Vagina (tissue), 2 donors: ENCODE data around the gene TMEM169. TPM values are rescaled to one million over a fixed set of nuclear protein-coding genes. Genes with fewer than 3 reads are reported as not detected.

Source experiments
- DNase-seq, 2 donors: peaks; one replicate each; pipeline ENCODE4 v3.0.0-alpha.2; 2017; ENCODE audit errors: extremely low spot score in 2 of 2
- H3K27ac ChIP-seq: fragments of 200-600 bp; sonication (generic); one replicate; pipeline ENCODE4 v1.5.1; 2019
- H3K27me3 ChIP-seq: fragments of 200-600 bp; sonication (generic); one replicate; pipeline ENCODE4 v1.5.1; 2019
- H3K36me3 ChIP-seq, 2 donors: fragments of 200-600 bp; sonication (generic); one replicate each; pipeline ENCODE4 v1.5.1; 2017 to 2019
- H3K4me1 ChIP-seq: fragments of 200-600 bp; sonication (generic); one replicate; pipeline ENCODE4 v1.5.1; 2019
- H3K4me3 ChIP-seq, 2 donors: fragments of 200-600 bp; sonication (generic); 1 replicate in 1 of 2; 2 replicates in 1 of 2; pipeline ENCODE4 v1.5.1; 2016 to 2019
- H3K9me3 ChIP-seq: fragments of 200-600 bp; sonication (generic); one replicate; pipeline ENCODE4 v1.5.1; 2019
- CTCF ChIP-seq, 3 experiments: fragments of 450-650 bp in 2 of 3; fragments of 200-600 bp in 1 of 3; sonication (generic) in 1 of 3; IDR thresholded peaks; one replicate each; pipeline ENCODE4 v1.5.1; 2017 to 2019; ENCODE audit warnings: antibody characterized with exemption in 3 of 3, mild to moderate bottlenecking in 2 of 3, moderate library complexity in 2 of 3
- POLR2A ChIP-seq, 2 donors: fragments of 450-650 bp; IDR thresholded peaks; one replicate each; pipeline ENCODE4 v1.6.1; 2017; ENCODE audit warnings: antibody characterized with exemption in 2 of 2, mild to moderate bottlenecking in 2 of 2, moderate library complexity in 2 of 2
- POLR2AphosphoS5 ChIP-seq, 2 donors: sonication (generic); formaldehyde crosslinking; IDR thresholded peaks; one replicate each; pipeline ENCODE4 v1.9.0; 2017; ENCODE audit warnings: antibody characterized with exemption in 2 of 2, mild to moderate bottlenecking in 2 of 2, low read depth in 1 of 2; ENCODE audit not compliant: insufficient read depth in 1 of 2
- intact Hi-C: fragments of 100-400 bp; cut with DNase I; formaldehyde crosslinking; loops from one replicate; pipeline ENCODE4 v1.15.1; 2023
- total RNA-seq: library from RNA; depleted of rRNA; stranded (reverse); fragments of >200 nt; gene quantifications from one replicate; pipeline ENCODE4 v1.2.3, GENCODE V29; 2016

Gene TMEM169
- total RNA-seq, 1 donor from 2014 or later: not detected

GRCh38 chr2:216057688-216058193 lies 24.0 kb upstream of the TMEM169 start:
- no peak for TF ChIP-seq POLR2AphosphoS5 (IDR thresholded peaks at IDR 0.05; ENCODE audit: insufficient read depth in 1 of 2, low read depth in 1 of 2)
- no peak for TF ChIP-seq POLR2A (IDR thresholded peaks at IDR 0.05)
- no peak for TF ChIP-seq CTCF (IDR thresholded peaks at IDR 0.05)

GRCh38 chr2:216059233-216059834 lies 22.4 kb upstream of the TMEM169 start:
- no peaks in the 10 kb centered on the region for H3K9me3 ChIP-seq
- no peaks in the 10 kb centered on the region for H3K27me3 ChIP-seq
- DNase-seq: no peak
- H3K36me3 ChIP-seq: peaks cover 0 to 4% of the 10 kb centered on the region in 2 donors
- no peak overlapping the region for H3K27ac ChIP-seq
- no peak for TF ChIP-seq POLR2A (IDR thresholded peaks at IDR 0.05)
- no peak for TF ChIP-seq POLR2AphosphoS5 (IDR thresholded peaks at IDR 0.05; ENCODE audit: insufficient read depth in 1 of 2, low read depth in 1 of 2)
- no peak for TF ChIP-seq CTCF (IDR thresholded peaks at IDR 0.05)
- no peak overlapping the region for H3K4me3 ChIP-seq
- H3K4me1 ChIP-seq: no peaks in the 10 kb centered on the region
- intact Hi-C loops: no loop called here

More at GRCh38 chr2:216057688-216058193, 24.0 kb upstream of the TMEM169 start:
- Histone ChIP-seq H3K27ac (no peak overlapping the region), H3K4me3 (no peak overlapping the region), H3K27me3 (no peaks in the 10 kb centered on the region), H3K4me1 (no peaks in the 10 kb centered on the region), H3K36me3 (peaks cover 0 to 4% of the 10 kb centered on the region in 2 donors), H3K9me3 (no peaks in the 10 kb centered on the region)
- intact Hi-C loops: no loop called here
- DNase-seq: no peak

- intact Hi-C loops: no loop called here
- Histone ChIP-seq H3K4me3 (no peak overlapping the region), H3K27me3 (no peaks in the 10 kb centered on the region), H3K36me3 (peaks cover 0 to 4% of the 10 kb centered on the region in 2 donors), H3K4me1 (no peaks in the 10 kb centered on the region), H3K27ac (no peak overlapping the region), H3K9me3 (no peaks in the 10 kb centered on the region)
- DNase-seq: no peak
- TF ChIP-seq POLR2A (IDR thresholded peaks at IDR 0.05) (no peak), POLR2AphosphoS5 (IDR thresholded peaks at IDR 0.05; ENCODE audit: insufficient read depth in 1 of 2, low read depth in 1 of 2) (no peak)
Measured at GRCh38 chr2:216064014-216064630, 17.6 kb upstream of the TMEM169 start.

GRCh38 chr2:216064665-216065064 lies 17.1 kb upstream of the TMEM169 start:
- Histone ChIP-seq H3K4me1 (no peaks in the 10 kb centered on the region), H3K9me3 (no peaks in the 10 kb centered on the region), H3K27ac (no peak overlapping the region), H3K27me3 (no peaks in the 10 kb centered on the region), H3K4me3 (no peak overlapping the region), H3K36me3 (peaks cover 0 to 4% of the 10 kb centered on the region in 2 donors)
- no peak for DNase-seq
- intact Hi-C loops: no loop called here
- TF ChIP-seq CTCF (IDR thresholded peaks at IDR 0.05): no peak
- TF ChIP-seq POLR2A (IDR thresholded peaks at IDR 0.05): no peak
- no peak for TF ChIP-seq POLR2AphosphoS5 (IDR thresholded peaks at IDR 0.05; ENCODE audit: insufficient read depth in 1 of 2, low read depth in 1 of 2)

- no peaks in the 10 kb centered on the region for H3K27me3 ChIP-seq
- TF ChIP-seq POLR2A (IDR thresholded peaks at IDR 0.05): no peak
- intact Hi-C loops: no loop called here
- peaks cover 0 to 4% of the 10 kb centered on the region in 2 donors for H3K36me3 ChIP-seq
- H3K4me3 ChIP-seq: no peak overlapping the region
- H3K9me3 ChIP-seq: no peaks in the 10 kb centered on the region
- no peak for DNase-seq
- no peaks in the 10 kb centered on the region for H3K4me1 ChIP-seq
- H3K27ac ChIP-seq: no peak overlapping the region
Measured at GRCh38 chr2:216066230-216066629, 15.5 kb upstream of the TMEM169 start.

- H3K4me3 ChIP-seq: no peak overlapping the region
- H3K27ac ChIP-seq: no peak overlapping the region
- no peaks in the 10 kb centered on the region for H3K27me3 ChIP-seq
- no peak for TF ChIP-seq POLR2A (IDR thresholded peaks at IDR 0.05)
- TF ChIP-seq POLR2AphosphoS5 (IDR thresholded peaks at IDR 0.05; ENCODE audit: insufficient read depth in 1 of 2, low read depth in 1 of 2): no peak
- TF ChIP-seq CTCF (IDR thresholded peaks at IDR 0.05): no peak
- H3K4me1 ChIP-seq: no peaks in the 10 kb centered on the region
- H3K36me3 ChIP-seq: no peaks in the 10 kb centered on the region
- H3K9me3 ChIP-seq: no peaks in the 10 kb centered on the region
- DNase-seq: no peak
- intact Hi-C loops: no loop called here
Measured at GRCh38 chr2:216069028-216069427, 12.7 kb upstream of the TMEM169 start.
